ENCODE results near the gene ATP1A3.
"Not testable (repeated sequence)": the region's sequence is repeated elsewhere in the genome, so short reads cannot be mapped to it uniquely, and the experiment has no call there.

The ATP1A3 gene

GRCh38 chr19:41993612-41994483, at the start of gene ATP1A3:
ATP1A3 (minus strand) TSS chr19:41994230; CDS start chr19:41994076, 154 bp downstream.
- DNase-seq (ENCODE audit: low read depth), result no peak
- H3K4me3 ChIP-seq (ENCODE audit: low read depth, low read length), result peak within 1 kb of the TSS; percentile 43

GRCh38 chr19:42042455-42043170, 48.6 kb upstream of the ATP1A3 start:
- no peak for DNase-seq (ENCODE audit: low read depth)
- H3K4me3 ChIP-seq (ENCODE audit: low read depth, low read length), result no peak overlapping the region

- DNase-seq (ENCODE audit: low read depth); H3K4me3 ChIP-seq (ENCODE audit: low read depth, low read length): not testable (repeated sequence)
Measured at GRCh38 chr19:42040491-42040890, 46.5 kb upstream of the ATP1A3 start.

GRCh38 chr19:42040031-42040430, 46.0 kb upstream of the ATP1A3 start:
- no peak for DNase-seq (ENCODE audit: low read depth)
- no peak overlapping the region for H3K4me3 ChIP-seq (ENCODE audit: low read depth, low read length)

- no peak for DNase-seq (ENCODE audit: low read depth)
Measured at GRCh38 chr19:42038666-42039065, 44.6 kb upstream of the ATP1A3 start.

GRCh38 chr19:42037649-42038048, 43.6 kb upstream of the ATP1A3 start:
- no peak overlapping the region for H3K4me3 ChIP-seq (ENCODE audit: low read depth, low read length)
- DNase-seq (ENCODE audit: low read depth), result no peak

More at GRCh38 chr19:42038666-42039065, 44.6 kb upstream of the ATP1A3 start:
- no peak overlapping the region for H3K4me3 ChIP-seq (ENCODE audit: low read depth, low read length)

- DNase-seq (ENCODE audit: low read depth), result peak; percentile 24
- H3K4me3 ChIP-seq (ENCODE audit: low read depth, low read length), result not testable (repeated sequence)
Measured at GRCh38 chr19:42034640-42035391, 40.8 kb upstream of the ATP1A3 start.

- no peak overlapping the region for H3K4me3 ChIP-seq (ENCODE audit: low read depth, low read length)
Measured at GRCh38 chr19:42033413-42033812, 39.4 kb upstream of the ATP1A3 start.

GRCh38 chr19:42032431-42032830, 38.4 kb upstream of the ATP1A3 start:
- no peak overlapping the region for H3K4me3 ChIP-seq (ENCODE audit: low read depth, low read length)
- no peak for DNase-seq (ENCODE audit: low read depth)

More at GRCh38 chr19:42033413-42033812, 39.4 kb upstream of the ATP1A3 start:
- no peak for DNase-seq (ENCODE audit: low read depth)

GRCh38 chr19:42030645-42031440, 36.8 kb upstream of the ATP1A3 start:
- no peak for DNase-seq (ENCODE audit: low read depth)
- H3K4me3 ChIP-seq (ENCODE audit: low read depth, low read length), result no peak overlapping the region

- no peak for DNase-seq (ENCODE audit: low read depth)
- no peak overlapping the region for H3K4me3 ChIP-seq (ENCODE audit: low read depth, low read length)
Measured at GRCh38 chr19:42028304-42029216, 34.5 kb upstream of the ATP1A3 start.

- no peak overlapping the region for H3K4me3 ChIP-seq (ENCODE audit: low read depth, low read length)
Measured at GRCh38 chr19:42024622-42025111, 30.6 kb upstream of the ATP1A3 start.

GRCh38 chr19:42023943-42024260, 29.9 kb upstream of the ATP1A3 start:
- no peak for DNase-seq (ENCODE audit: low read depth)
- H3K4me3 ChIP-seq (ENCODE audit: low read depth, low read length), result no peak overlapping the region

More at GRCh38 chr19:42024622-42025111, 30.6 kb upstream of the ATP1A3 start:
- no peak for DNase-seq (ENCODE audit: low read depth)

GRCh38 chr19:42023121-42023942, 29.3 kb upstream of the ATP1A3 start:
- no peak for DNase-seq (ENCODE audit: low read depth)
- no peak overlapping the region for H3K4me3 ChIP-seq (ENCODE audit: low read depth, low read length)

- H3K4me3 ChIP-seq (ENCODE audit: low read depth, low read length), result no peak overlapping the region
Measured at GRCh38 chr19:42022616-42023015, 28.6 kb upstream of the ATP1A3 start.

GRCh38 chr19:42021185-42021584, 27.2 kb upstream of the ATP1A3 start:
- no peak overlapping the region for H3K4me3 ChIP-seq (ENCODE audit: low read depth, low read length)

More at GRCh38 chr19:42022616-42023015, 28.6 kb upstream of the ATP1A3 start:
- DNase-seq (ENCODE audit: low read depth), result no peak

GRCh38 chr19:42018503-42019193, 24.6 kb upstream of the ATP1A3 start:
- no peak for DNase-seq (ENCODE audit: low read depth)
- H3K4me3 ChIP-seq (ENCODE audit: low read depth, low read length), result no peak overlapping the region

More at GRCh38 chr19:42021185-42021584, 27.2 kb upstream of the ATP1A3 start:
- DNase-seq (ENCODE audit: low read depth), result no peak
